ENCODE results near the gene TOX3. TPM values are rescaled to one million over a fixed set of nuclear protein-coding genes. Genes with fewer than 3 reads are reported as not detected.

Gene TOX3
- total and polyA plus RNA-seq, 2 experiments from 2014 or later: 9.8 to 15.6 TPM

GRCh38 chr16:52451971-52452421, 94.9 kb downstream of the TOX3 start:
- H3K4me1 Mint-ChIP-seq: peaks cover 29% of the 10 kb centered on the region; the same call in 2 of the 3 replicates
- Histone ChIP-seq H2AFZ (no peak overlapping the region), H3K4me2 (no peak overlapping the region), H3K9me2 (ENCODE audit: insufficient read depth) (0 out of 2 replicates have a peak, but pooled peaks cover 4% of the 10 kb centered on the region), H3K79me2 (replicated peaks; ENCODE audit: insufficient read depth) (no peaks in the 10 kb centered on the region; the same call in 1 of the 2 replicates), H3F3A (replicated peaks; ENCODE audit: low read depth) (no peaks in the 10 kb centered on the region), H3K4me3 (no peak overlapping the region), H3K27ac (ENCODE audit: low read depth) (no peak overlapping the region), H3K36me3 (ENCODE audit: insufficient read depth) (no peaks in the 10 kb centered on the region; the same call in 1 of the 2 replicates), H3K4me1 (ENCODE audit: insufficient read depth) (peaks cover 21% of the 10 kb centered on the region), H4K20me1 (replicated peaks; ENCODE audit: insufficient read depth) (no peaks in the 10 kb centered on the region), H3K27me3 (ENCODE audit: insufficient read depth) (no peaks in the 10 kb centered on the region)
- H3K27me3 Mint-ChIP-seq (ENCODE audit: insufficient read depth, low read depth, poor library complexity): peaks cover 1% of the 10 kb centered on the region
- H3K4me3 Mint-ChIP-seq: no peak overlapping the region
- no peaks in the 10 kb centered on the region for H3K9me3 Mint-ChIP-seq
- H3K36me3 Mint-ChIP-seq (ENCODE audit: low read depth): peaks cover 31% of the 10 kb centered on the region
- H3K27ac Mint-ChIP-seq: no peak overlapping the region
- no peak for DNase-seq (ENCODE audit: low spot score)
- TF ChIP-seq JUNB (IDR thresholded peaks at IDR 0.05; ENCODE audit: unreplicated experiment) (no peak), ZNF331 (CRISPR knock-in tag; IDR thresholded peaks at IDR 0.05; ENCODE audit: low read depth) (no peak), ZNF462 (CRISPR knock-in tag; IDR thresholded peaks at IDR 0.05) (no peak), CTCF (conservative IDR thresholded peaks at IDR 0.05; ENCODE audit: low read depth in 2 of 2) (no peak), EZH2phosphoT487 (IDR thresholded peaks at IDR 0.05; ENCODE audit: unreplicated experiment) (no peak), CREB1 (CRISPR knock-in tag; IDR thresholded peaks at IDR 0.05; ENCODE audit: low read depth) (no peak), REST (IDR thresholded peaks at IDR 0.05; ENCODE audit: unreplicated experiment) (no peak), ZNF114 (CRISPR knock-in tag; IDR thresholded peaks at IDR 0.05) (no peak), EZH2 (IDR thresholded peaks at IDR 0.05; ENCODE audit: low read depth, unreplicated experiment) (no peak), NANOG (IDR thresholded peaks at IDR 0.05; ENCODE audit: borderline replicate concordance) (no peak), ETS1 (IDR thresholded peaks at IDR 0.05) (no peak), POLR2AphosphoS5 (IDR thresholded peaks at IDR 0.05; ENCODE audit: low read depth) (no peak), STAT1 (IDR thresholded peaks at IDR 0.05; ENCODE audit: unreplicated experiment) (no peak)
- no peak for ATAC-seq
